Epidermal melanocyte (primary cell): ENCODE results near the gene MESP2.

Source experiments
- DNase-seq: peaks from one replicate; pipeline ENCODE4 v3.0.0; 2011; ENCODE audit warnings: low spot score; ENCODE audit not compliant: insufficient read length

Gene MESP2

DNA sequence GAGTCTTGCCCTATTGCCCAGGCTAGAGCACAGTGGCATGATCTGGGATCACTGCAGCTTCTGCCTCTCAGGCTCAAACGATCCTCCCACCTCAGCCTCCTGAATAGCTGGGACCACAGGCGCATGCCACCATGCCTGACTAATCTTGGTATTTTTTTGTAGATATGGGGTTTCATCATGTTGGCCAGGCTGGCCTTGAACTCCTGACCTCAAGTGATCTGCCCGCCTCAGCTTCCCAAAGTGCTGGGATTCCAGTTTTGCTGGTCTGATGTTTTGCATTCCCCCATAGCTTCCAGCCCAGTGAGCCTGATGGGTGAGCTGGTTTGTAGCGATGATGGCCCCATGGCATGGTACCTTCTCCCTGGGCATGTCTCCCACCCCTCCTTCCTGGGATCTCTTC is 20.4 kb upstream of the MESP2 start:
- DNase-seq: no peak

DNA sequence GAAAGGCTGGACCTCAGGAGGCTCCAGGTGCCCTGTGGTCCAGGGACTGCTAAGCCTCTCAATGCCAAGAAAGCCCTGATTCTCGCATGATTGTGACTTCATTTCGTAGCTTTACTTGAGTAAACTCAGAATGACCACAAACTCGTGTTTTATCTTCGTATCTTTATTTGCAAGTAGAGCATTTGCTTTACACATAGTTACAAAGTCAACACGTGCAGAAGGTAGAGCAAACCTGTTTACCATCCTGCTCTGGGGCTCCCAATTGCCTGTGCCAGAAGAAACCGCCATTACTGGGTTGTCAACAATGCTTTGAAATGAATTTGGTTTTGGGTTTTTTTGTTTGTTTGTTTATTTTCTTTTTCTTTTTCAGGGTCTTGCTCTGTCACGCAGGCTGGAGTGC is 19.2 kb upstream of the MESP2 start:
- DNase-seq: no peak

DNA sequence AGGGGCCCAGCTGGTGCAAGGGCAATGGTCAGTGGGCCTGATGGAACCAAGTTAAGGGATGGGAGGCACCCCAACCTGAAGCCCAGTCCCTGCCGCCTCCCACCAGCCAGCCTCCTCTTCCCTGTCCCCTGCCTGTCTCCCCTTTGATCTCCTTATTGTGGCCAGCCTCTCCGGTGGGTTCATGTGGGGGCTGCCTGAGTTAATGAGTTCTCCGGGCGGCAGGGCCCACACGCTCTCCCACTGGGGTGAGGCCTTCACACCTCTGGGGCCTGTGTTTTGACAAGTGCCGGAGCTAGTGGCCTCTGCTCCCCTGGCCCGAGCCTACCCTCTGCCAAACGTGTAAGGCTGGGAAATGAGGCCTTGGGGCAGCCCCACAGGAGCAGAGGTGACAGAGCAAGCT is 17.8 kb upstream of the MESP2 start:
- DNase-seq: no peak

DNA sequence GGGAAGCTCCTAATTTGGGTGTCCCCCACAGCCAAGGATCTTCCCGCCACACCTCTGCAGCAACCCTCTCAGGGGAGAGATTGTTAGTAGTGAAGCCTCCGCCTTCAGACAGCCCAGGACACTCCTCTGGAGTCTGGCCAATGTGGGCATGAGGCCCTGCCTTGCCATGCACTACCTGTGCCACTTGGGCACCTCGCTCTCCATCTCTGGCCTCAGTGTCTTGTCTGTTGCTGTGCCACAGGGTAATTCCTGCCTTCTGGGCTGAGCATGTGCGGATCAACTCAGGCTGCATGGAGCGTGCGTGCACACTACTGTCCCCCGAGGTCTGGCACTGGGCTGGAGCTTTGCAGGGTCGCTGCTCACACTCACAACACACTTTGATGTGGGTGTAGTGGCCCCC is 17.2 kb upstream of the MESP2 start:
- no peak for DNase-seq

DNA sequence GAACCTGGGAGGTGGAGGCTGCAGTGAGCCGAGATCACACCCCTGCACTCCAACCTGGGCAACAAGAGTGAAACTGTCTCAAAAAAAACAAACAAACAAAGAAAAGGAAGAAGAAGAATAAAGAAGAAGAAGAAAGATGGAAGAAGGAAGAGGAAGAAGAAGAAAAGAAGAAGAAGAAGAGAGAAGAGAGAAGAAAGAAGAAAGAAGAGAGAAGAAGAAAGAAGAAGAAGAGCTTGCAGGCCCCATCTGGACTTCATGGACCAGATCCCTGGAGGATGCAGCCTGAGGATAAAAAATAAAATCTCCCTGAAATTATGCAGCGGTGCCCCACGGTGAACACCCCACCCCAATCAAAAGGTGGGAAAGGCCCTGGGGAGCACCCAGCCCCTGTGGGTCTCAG is 16.3 kb upstream of the MESP2 start:
- no peak for DNase-seq

DNA sequence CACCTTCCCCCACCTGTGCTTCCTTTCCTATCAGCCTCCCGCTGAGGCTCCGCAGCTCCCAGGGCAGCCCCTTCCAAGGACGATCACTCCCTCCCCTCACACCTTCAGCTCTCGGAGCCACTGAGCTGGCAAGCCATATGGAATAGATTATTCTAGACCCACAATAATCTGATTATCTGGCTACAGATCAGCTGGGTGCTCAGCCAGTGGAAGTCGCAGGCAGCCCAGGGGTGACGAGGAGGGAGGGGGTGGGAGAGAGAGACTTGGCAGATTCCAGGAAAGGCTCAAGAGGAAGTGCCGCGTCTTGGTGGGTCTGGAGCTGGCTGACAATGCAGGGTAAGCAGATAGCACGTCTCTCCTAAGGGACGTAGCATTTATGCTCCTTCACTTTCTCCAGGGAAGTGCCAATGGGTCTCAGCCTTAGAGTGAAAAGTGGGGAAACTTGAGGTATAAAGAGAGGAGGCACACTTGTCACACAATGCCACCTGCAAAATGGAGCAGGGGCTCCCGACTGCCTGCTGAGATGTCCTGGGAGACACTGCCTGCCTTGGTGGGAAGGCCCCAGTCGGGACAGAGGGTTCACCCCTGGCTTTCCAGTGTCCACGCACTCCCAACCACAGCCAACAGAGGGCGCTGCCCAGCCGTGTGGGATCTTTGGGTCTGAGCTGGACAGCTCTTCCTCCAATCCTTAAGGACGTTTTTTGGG is 15.7 kb upstream of the MESP2 start:
- DNase-seq: peak; percentile 84

DNA sequence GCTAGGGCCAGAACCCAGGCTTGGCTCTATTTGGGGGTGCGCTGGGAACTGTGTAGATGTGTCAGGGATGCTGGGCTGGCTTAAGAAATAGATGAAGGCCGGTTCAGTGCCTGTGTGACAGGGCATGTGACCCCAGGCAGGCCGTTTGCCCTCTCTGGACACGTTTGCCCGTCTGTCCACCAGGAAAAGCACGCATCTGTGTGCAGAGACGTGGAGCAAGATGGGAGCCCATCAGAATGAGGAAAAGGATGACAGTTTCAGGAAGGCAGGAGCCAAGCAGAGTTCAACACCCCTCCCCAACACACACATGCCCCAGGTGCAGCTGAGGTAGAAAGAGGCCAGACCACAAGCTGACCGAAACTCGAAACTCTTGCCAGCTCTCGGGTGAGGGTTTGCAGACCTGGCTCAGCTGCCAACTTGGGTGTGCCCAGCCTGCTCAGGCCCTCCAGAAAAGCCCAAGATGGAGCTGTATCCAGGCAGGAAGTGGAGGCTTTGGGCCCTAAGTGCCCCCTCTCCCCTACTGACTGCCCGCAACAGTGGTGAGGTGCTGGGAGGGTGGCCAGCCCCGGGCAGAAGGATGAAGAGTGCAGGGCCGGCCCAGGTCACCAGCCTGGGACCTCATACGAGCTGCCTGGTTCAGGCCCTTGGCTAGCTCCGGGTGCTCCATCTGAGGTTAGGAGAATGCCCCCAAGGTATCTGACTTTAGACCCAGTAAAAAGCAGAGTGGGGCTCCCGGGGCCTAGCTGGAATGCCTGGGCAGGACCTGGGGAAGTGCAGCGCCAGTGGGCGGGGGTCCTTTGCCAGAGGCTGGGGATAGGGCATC is 14.9 kb upstream of the MESP2 start:
- no peak for DNase-seq

DNA sequence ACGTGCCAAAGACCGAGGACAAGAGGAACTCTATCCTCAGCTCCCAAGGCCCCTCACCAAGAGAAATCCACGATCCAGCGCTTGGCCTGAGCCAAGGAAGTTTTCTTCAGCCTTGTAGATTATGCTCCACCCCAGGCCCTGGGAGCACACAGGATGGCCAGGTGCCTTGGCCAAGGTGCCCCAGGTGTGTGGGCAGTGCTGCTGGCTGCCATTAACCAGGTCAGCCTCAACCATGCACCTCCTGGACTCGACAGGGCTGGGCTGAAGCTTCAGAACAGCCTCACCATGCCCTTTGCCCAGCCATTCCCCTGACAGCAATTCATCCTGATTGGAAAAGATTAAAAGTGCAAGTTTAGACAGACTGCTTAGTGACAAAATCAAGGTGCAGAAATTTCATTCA is 14.2 kb upstream of the MESP2 start:
- no peak for DNase-seq

DNA sequence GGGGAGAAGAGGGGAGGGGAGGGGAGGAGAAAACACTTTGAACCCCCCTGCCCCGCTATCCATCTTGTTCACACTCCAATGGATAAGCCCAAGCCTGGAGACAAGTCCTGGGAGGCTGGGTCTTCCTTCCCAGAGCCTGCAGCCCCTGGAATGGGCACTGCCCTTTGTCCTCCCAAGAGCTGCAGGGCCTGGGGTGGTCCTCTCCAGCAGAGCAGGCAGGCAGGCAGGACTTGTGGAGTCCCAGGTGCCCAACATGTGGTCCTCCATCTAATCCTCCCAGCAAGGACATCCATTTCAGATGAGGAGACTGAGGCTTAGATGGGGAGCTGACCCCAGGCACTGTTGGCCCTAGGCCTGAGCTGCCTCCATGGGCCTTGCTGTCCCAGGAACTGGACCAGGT is 10.4 kb upstream of the MESP2 start:
- DNase-seq: no peak

DNA sequence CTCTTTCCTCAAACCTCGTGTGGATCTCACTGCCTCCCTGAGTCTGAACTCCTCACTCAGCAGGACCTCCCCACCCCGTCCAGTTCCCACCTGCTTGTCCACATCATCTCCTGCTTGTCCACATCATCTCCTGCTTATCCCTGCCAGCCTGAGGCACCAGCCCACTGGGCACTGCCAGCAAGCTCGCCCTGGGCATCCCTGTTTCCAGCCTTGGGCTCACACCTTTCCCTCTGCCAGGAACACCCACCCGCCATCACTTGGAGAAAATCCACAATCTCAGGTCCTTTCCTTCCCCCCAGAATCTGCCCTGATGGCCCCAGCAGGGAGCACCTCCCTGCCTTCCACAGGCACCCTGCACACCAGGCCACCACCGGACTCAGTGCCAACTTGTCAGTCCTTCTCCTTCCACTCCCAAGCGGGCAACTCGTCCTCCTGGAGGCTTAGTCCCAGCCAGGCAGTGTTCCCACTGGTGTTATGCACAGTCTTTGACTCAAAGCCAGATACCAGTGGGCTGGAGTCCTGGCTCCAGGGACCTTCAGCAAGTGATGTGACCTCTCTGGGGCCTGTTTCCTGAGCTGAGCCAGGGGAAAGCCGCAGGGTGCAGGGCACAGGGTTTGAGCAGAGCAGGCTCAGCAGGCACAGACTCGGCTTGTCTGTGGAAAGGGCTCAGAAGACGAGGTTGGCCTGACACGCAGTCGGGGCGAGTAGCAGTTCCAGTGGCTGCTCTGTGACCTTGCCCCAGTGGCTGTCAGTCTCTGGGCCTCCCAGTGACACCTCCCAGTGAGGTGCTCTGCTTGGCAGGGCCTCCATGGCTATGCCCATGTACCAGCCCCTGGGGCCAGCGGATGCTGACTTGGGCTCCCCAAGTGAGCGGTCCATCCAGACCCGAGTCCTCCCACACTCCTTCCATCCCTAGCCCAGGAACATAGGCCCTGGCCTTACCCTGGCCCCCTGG is 9.5 kb upstream of the MESP2 start:
- no peak for DNase-seq

DNA sequence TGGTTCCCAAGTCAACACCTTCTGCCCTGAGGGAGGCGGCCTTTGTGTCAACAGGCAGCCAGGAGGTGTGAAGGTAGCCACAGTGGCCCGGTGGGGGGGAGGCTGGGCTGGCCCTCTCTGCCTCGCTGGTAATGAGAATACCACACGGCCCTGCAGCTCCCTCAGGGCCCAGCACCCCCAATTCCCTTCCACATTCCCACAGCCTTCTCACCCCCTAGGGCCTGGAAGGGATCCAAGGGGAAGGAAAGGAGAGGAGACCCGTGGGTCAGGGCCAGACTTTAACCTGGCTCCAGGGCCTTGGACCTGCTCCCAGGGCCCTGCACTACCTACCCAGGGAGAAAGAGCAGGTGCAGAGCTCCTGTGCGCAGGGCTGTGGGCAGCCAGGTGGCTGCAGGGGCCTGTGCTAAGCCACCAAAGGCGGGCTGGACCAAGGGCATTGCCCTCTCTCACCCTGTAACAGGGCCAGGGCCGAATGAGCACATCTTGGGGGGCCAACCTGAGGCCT is 8.7 kb upstream of the MESP2 start:
- DNase-seq: no peak

DNA sequence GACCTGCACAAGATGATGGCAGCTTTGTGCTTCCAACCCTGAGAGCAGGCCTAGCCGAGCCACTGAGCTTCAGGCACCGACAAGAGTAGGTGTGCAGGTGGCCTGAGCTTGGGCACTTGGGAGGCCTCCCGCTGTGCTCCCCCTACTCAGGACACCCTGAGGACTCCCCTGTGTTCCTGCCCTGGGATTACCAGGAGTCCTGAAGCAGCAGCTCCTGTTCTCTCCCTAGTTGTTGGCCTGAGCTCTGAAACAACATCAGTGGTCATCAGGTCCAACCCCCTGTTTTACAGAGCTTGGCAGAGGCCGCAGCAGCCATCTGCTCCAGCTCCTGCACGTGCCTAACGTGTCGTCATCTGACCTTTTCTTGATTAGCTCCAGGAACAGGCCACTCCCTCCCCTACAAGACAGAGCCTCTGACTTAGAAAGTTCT is 8.0 kb upstream of the MESP2 start:
- no peak for DNase-seq

DNA sequence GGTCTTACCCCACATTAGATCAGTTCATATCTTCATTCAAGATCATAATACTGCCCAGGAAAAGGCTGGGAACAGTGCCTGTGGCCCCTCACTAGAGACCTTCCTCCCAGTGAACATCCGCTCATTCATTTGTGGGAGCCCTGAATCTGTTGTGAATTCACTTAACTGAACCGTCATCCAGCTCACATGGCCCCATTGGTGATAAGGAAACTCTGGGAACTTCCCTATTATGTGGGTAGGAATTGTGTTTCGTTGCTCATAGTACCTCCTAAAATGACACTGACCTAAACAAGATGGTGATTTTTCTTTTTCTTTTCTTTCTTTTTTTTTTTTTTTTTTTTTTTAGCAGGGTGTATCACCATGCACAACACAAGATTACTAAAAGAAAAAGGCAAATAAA is 6.8 kb upstream of the MESP2 start:
- DNase-seq: no peak

DNA sequence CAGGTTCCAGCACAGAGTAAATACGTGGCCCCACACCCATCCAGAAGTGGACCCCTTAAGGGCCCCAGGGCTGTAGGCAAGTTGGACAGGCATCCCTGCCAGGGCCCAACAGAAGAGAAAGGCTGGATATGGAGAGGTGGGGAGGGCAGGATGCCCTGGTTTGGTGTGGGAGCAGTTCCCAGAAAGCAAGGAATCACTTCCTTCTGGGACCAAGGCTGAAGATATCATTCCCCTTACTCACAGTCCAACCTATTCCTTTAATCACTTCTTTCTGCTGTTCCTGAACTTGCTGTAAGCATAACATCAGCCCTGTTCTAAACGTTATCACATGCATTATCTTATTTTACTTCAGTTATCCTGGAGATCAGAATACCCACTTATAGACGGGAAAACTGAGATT is 6.1 kb upstream of the MESP2 start:
- DNase-seq: no peak

DNA sequence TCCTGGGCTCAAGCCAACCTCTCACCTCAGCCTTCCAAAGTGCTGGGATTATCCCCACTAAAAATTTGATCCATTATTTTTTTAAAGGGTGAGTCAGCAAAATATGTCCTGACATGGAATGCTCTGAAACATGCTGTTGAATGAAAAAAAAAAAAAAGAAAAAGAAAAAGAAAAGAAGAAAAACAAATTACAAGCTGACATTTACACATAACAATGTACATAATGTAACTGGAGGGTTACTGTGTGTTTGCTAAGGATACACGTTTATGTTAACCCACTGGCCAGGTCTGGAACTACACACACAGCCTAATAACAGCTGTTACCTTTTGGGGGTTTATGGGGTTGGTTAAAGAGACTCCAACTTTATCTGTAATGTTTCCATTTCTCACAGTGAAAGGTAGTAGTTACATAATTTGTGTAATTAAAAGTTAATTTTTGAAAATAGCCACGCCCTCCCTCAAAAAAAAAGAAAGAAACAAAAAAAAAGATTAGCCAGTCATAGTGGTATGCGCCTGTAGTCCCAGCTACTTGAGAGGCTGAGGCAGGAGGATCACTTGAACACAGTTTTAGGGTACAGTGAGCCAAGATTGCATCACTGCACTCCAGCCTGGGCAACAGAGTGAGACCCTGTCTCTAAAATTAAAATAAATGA is 3.1 kb upstream of the MESP2 start:
- no peak for DNase-seq

DNA sequence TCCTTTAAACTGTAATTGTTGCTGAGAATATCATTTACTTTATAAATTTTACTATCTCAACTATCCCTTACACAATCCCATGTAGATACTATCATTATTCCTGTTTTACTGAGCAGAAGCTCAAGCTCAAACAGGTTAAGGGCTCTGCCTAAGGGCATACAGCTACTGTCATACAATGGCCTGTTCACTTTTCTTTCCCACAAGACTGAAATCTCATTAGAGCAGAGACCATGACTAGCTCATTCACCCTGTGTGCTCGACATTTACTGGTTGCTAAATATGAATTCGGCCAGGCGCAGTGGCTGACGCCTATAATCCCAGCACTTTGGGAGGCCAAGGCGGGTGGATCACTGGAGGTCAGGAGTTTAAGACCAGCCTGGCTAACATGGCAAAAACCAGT is 1.6 kb upstream of the MESP2 start:
- no peak for DNase-seq

DNA sequence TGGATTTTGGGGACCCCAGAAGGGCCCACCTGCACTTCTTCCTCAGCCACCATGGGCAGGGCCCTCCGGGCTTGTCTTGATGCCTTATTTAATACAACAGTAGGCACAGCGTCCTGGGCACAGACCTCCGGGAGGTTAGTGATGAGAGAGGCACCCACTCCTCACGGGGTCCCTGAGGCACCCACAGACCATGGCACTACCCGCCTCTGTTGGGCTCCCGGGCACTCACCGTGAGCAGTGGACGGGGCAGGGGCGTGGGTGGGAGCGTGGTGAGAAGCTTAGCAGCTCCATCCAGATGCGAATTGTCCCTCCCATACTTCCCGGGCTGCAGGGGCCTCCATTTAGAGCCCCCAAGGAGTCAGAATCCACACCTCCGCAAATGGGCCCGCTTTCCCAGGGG is 317 bp upstream of the MESP2 start:
- DNase-seq: no peak

DNA sequence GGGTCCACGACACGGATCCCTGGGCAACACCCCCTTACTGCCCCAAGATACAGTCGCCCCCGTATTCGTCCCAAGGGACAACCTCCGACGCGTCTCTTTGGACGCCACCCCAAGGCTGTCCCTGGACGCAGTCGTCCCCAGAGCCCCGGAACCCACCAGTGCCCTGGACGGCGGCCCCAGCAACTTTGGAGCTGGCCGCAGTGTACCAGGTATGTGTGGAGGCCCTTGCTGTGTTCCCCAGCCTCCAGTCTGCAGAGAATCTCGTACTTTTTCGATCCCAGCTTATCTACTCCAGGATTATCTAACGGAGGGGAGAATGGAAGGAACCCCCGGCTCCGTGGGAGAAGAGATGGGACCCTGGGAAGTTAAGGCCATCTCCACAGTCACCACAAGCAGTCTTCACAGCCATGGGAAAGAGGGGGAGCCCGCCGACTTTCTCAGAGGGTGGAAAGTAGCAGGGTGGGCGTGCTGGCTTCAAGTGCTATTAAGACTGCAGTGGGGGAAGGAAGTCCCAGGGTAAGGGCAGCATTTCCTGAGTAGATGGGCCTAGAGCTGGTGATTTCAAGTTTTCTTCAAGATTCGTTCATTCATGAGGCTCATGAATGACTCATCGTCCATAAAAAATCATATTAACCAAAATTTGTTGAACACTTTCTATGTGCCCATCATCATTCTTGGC is 1.1 kb downstream of the MESP2 start:
- DNase-seq: no peak

DNA sequence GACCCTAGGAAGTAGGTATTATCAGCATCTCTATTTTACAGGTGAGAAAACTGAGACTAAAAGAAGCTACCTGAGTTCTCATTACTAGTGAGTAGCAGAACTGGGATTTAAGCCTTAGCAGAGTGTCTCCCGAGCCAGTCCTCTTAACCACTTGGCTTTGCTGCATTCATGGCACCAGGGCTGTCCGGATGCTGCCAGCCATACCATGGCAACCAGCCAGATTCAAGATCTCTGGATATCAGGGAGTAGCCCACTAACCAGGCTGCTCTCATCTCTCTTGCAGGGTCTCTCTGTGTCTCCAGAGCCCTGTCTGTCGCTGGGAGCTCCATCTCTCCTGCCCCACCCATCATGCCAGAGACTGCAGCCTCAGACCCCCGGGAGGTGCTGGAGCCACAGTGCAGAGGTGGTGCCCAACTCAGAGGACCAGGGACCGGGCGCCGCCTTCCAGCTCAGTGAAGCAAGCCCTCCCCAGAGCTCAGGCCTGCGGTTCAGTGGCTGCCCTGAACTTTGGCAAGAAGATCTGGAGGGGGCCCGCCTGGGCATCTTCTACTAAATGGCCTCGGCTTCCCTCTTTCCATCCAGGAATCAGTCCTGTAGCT is 1.7 kb downstream of the MESP2 start:
- no peak for DNase-seq

DNA sequence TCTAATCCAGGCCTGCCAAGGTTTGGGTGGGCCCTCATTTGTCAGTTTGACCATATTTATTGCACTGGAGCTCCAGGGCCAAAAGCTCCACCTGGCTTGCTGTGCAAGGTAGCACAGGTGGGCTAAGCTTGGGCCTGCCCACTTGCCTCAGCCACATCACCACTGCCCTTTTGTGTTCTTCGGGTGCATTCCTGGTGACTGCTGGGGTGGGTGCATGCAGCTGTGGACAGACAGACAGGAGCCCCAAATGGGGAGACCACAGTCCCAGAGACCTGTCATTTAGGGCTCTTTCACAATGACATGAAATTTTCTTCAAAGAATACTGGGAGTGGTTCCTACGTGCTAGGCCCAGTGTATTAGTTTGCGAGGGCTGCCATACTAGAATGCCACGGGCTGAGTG is 2.7 kb downstream of the MESP2 start:
- no peak for DNase-seq
